K562 (cell line): ENCODE data around the gene BICC1. TPM values are rescaled to one million over a fixed set of nuclear protein-coding genes. Genes with fewer than 3 reads are reported as not detected.

ENCODE experiments used
- ATAC-seq: fragments of 200-7000 bp; cut with Tn5 transposase; 3 replicates; pipeline ENCODE4 v1.9.1; 2020; ENCODE audit warnings: moderate library complexity
- BruUV-seq: library from RNA; stranded (reverse); fragments of 400-500 nt; replicated peaks from 2 replicates; lab custom pipeline; 2021; lab: Mats Ljungman, UMichigan
- CTCF ChIA-PET: fragments of 300-600 bp; formaldehyde crosslinking; extraction: SDS; loops from one replicate; lab custom pipeline; 2021; ENCODE audit warnings: low intra/inter-chr PET ratio; lab: Yijun Ruan, JAX
- POLR2A ChIA-PET: fragments of 300-600, 350-650 bp; sonication (Branson Sonifier 250); formaldehyde crosslinking; extraction: SDS; loops from one replicate; lab custom pipeline; 2021; ENCODE audit warnings: antibody characterized with exemption, inconsistent platforms; lab: Yijun Ruan, JAX
- DNase-seq, 4 experiments: peaks; one replicate each; pipeline versions ENCODE4 v3.0.0 to v3.0.0-alpha.2; 2011 to 2018; ENCODE audit warnings: low spot score in 3 of 4, mixed read lengths in 3 of 4; ENCODE audit errors: extremely low read depth in 1 of 4
- FAIRE-seq: peaks from 2 replicates; lab custom pipeline; 2011; peaks lifted over from hg19 to GRCh38; lab: Jason Lieb, UNC
- H2AFZ ChIP-seq: 2 replicates; pipeline ENCODE4 v1.6.0; 2011; ENCODE audit warnings: low read depth, low read length, control low read depth, inconsistent platforms
- H3K27ac ChIP-seq: fragments of 200-600 bp; 3 replicates; pipeline ENCODE4 v1.8.0; 2011; ENCODE audit warnings: low read depth, mild to moderate bottlenecking, control low read depth, inconsistent platforms, low read length, moderate library complexity, mixed read lengths; ENCODE audit errors: extremely low read depth
- H3K27me3 ChIP-seq, 2 experiments: fragments of 300-600 bp in 1 of 2; 2 replicates in 1 of 2; 3 replicates in 1 of 2; pipeline versions ENCODE4 v1.6.0 to v1.8.0; 2011; ENCODE audit warnings: inconsistent platforms in 2 of 2, low read length in 2 of 2, mild to moderate bottlenecking in 1 of 2, mixed read lengths in 1 of 2, moderate library complexity in 1 of 2; ENCODE audit not compliant: control insufficient read depth in 2 of 2, insufficient read depth in 2 of 2
- H3K36me3 ChIP-seq: fragments of 300-600 bp; 3 replicates; pipeline ENCODE4 v1.8.0; 2011; ENCODE audit warnings: mild to moderate bottlenecking, low read length, inconsistent platforms; ENCODE audit not compliant: control insufficient read depth, insufficient read depth
- H3K4me1 ChIP-seq, 2 experiments: fragments of 200-600 bp in 1 of 2; replicated peaks in 1 of 2; 2 replicates in 1 of 2; 3 replicates in 1 of 2; pipeline versions ENCODE4 v1.5.1 to v1.8.0; 2011; ENCODE audit warnings: inconsistent platforms in 2 of 2, low read length in 2 of 2, mild to moderate bottlenecking in 1 of 2, mixed read lengths in 1 of 2, moderate library complexity in 1 of 2; ENCODE audit not compliant: control insufficient read depth in 2 of 2, insufficient read depth in 2 of 2
- H3K4me2 ChIP-seq: 2 replicates; pipeline ENCODE4 v1.6.1; 2011; ENCODE audit warnings: low read length, control low read depth, inconsistent platforms, mixed read lengths; ENCODE audit not compliant: insufficient read depth
- H3K4me3 ChIP-seq: fragments of 200-600 bp; sonication (generic), shearing (Covaris generic); 2 replicates; pipeline ENCODE4 v1.5.1; 2016; ENCODE audit warnings: control low read depth, inconsistent platforms
- H3K79me2 ChIP-seq: fragments of 200-600 bp; 3 replicates; pipeline ENCODE4 v1.8.0; 2011; ENCODE audit warnings: low read length, inconsistent platforms; ENCODE audit not compliant: control insufficient read depth, insufficient read depth
- H3K9ac ChIP-seq, 2 experiments: 2 replicates each; pipeline versions ENCODE4 v1.6.0 to v1.6.1; 2011; ENCODE audit warnings: low read depth in 2 of 2, low read length in 2 of 2, control low read depth in 1 of 2, inconsistent platforms in 1 of 2, mild to moderate bottlenecking in 1 of 2, mixed read lengths in 1 of 2; ENCODE audit not compliant: insufficient read depth in 1 of 2
- H3K9me1 ChIP-seq: one replicate; pipeline ENCODE4 v1.6.0; 2011; ENCODE audit warnings: inconsistent platforms, mild to moderate bottlenecking, low read length, moderate library complexity; ENCODE audit not compliant: control insufficient read depth, insufficient read depth
- H3K9me3 ChIP-seq: replicated peaks from 2 replicates; pipeline ENCODE4 v1.5.1; 2011; ENCODE audit warnings: low read depth, low read length, inconsistent platforms; ENCODE audit not compliant: control insufficient read depth, insufficient read depth
- H4K20me1 ChIP-seq: replicated peaks from 2 replicates; pipeline ENCODE4 v1.6.1; 2011; ENCODE audit warnings: low read length, inconsistent platforms, mixed read lengths; ENCODE audit not compliant: control insufficient read depth, insufficient read depth
- AFF4 ChIP-seq: sonication (generic); formaldehyde crosslinking; IDR thresholded peaks from 2 replicates; pipeline ENCODE4 v1.8.0; 2023; ENCODE audit warnings: mild to moderate bottlenecking, missing genetic modification reagents
- BRF2 ChIP-seq: IDR thresholded peaks from 3 replicates; pipeline ENCODE4 v1.6.1; 2011; ENCODE audit warnings: borderline replicate concordance, mild to moderate bottlenecking; ENCODE audit not compliant: insufficient read length, insufficient read depth
- CHD4 ChIP-seq: fragments of 200-600 bp; sonication (generic); IDR thresholded peaks from 3 replicates; pipeline ENCODE4 v1.6.1; 2012; ENCODE audit warnings: low read depth, mild to moderate bottlenecking, mixed read lengths, low read length, inconsistent platforms; ENCODE audit not compliant: insufficient read depth, insufficient replicate concordance, poor library complexity, severe bottlenecking
- HSF4 ChIP-seq: fragments of 250-450 bp; sonication (Bioruptor Pico); IDR thresholded peaks from 2 replicates; pipeline ENCODE4 v2.1.2; 2022; ENCODE audit warnings: mild to moderate bottlenecking, moderate library complexity, borderline replicate concordance
- MAX ChIP-seq: sonication (generic); formaldehyde crosslinking; IDR thresholded peaks from 2 replicates; pipeline ENCODE4 v1.9.0; 2022; ENCODE audit warnings: mild to moderate bottlenecking, missing genetic modification reagents
- NCOA1 ChIP-seq: fragments of 450-650 bp; IDR thresholded peaks from 2 replicates; pipeline ENCODE4 v1.6.1; 2016; ENCODE audit warnings: low read depth
- POLR2AphosphoS5 ChIP-seq: IDR thresholded peaks from 2 replicates; pipeline ENCODE4 v1.6.1; 2011; ENCODE audit warnings: mild to moderate bottlenecking, low read depth, low read length, moderate library complexity; ENCODE audit not compliant: control insufficient read depth, insufficient read depth
- RBBP5 ChIP-seq: fragments of 200-600 bp; sonication (generic); IDR thresholded peaks from 2 replicates; pipeline ENCODE4 v1.6.1; 2012; ENCODE audit warnings: borderline replicate concordance, mild to moderate bottlenecking, low read length, control low read depth, inconsistent platforms; ENCODE audit not compliant: insufficient read depth, poor library complexity, severe bottlenecking
- RFX5 ChIP-seq: IDR thresholded peaks from 2 replicates; pipeline ENCODE4 v1.6.1; 2011; ENCODE audit warnings: low read depth, mild to moderate bottlenecking, improper control_type of control experiment, low read length
- TEAD1 ChIP-seq, 2 experiments: fragments of 450-650 bp in 1 of 2; sonication (generic) in 1 of 2; formaldehyde crosslinking; IDR thresholded peaks; 2 replicates each; pipeline versions ENCODE4 v1.4.0 to v1.8.0; 2020 to 2022; ENCODE audit warnings: mild to moderate bottlenecking in 2 of 2, missing genetic modification reagents in 1 of 2
- ZNF780A ChIP-seq: fragments of 250-450 bp; sonication (Bioruptor Pico); IDR thresholded peaks from 2 replicates; pipeline ENCODE4 v1.5.0; 2021; ENCODE audit warnings: mild to moderate bottlenecking
- WGBS: fragments of 100-300 bp; shearing (Covaris generic); methylation state at CpG from one replicate; pipeline ENCODE4 v1.1.6; 2016; ENCODE audit warnings: low coverage, mixed read lengths; ENCODE audit not compliant: insufficient coverage; ENCODE audit errors: missing lambda C conversion rate; 5-methylcytosine and 5-hydroxymethylcytosine counted together
- in situ Hi-C: fragments of 300-500 bp; cut with MboI; formaldehyde crosslinking; loops from 4 replicates; pipeline ENCODE4 v1.15.0; 2018; ENCODE audit warnings: inconsistent platforms, mixed read lengths
- intact Hi-C: fragments of 100-400 bp; cut with micrococcal nuclease; formaldehyde crosslinking; loops from 2 replicates; pipeline ENCODE4 v1.14.2; 2022
- polyA plus RNA-seq, 8 experiments: library from polyadenylated mRNA; depleted of rRNA in 4 of 8; stranded (reverse) in 5 of 8; unstranded in 3 of 8; fragments of >200 nt; fragmentation: Nextera tagmentation in 2 of 8; fragmentation: Illumina TruSeq in 1 of 8; extraction: Ambion mirVana in 2 of 8; extraction: Trizol in 1 of 8; gene quantifications; 2 replicates each; pipeline versions ENCODE4 v1.2.1 to v1.2.3, GENCODE V29; 2011 to 2014; ENCODE audit warnings: inconsistent platforms in 1 of 8, missing spikeins in 1 of 8
- total RNA-seq, 7 experiments: library from RNA; depleted of rRNA in 6 of 7; stranded (reverse); fragments of >200 nt in 6 of 7; fragmentation: Illumina TruSeq in 2 of 7; extraction: Trizol in 2 of 7; gene quantifications; 2 replicates each; pipeline versions ENCODE4 v1.2.1 to v1.2.3, GENCODE V29; 2011 to 2021; ENCODE audit warnings: low replicate concordance in 1 of 7

BICC1 gene
- total and polyA plus RNA-seq, 9 of the 15 experiments (the other 6 are each of a cell fraction or from before 2014, with no cell fraction given) = not detected

GRCh38 chr10:58721601-58722281 lies 209.1 kb downstream of the BICC1 start:
- no peak for ATAC-seq
- in situ Hi-C loops (no loop called here), intact Hi-C loops (no loop called here)
- no peak for FAIRE-seq
- no peaks in the 10 kb centered on the region for H3K9me3 ChIP-seq
- ChIA-PET POLR2A (no interaction called here), CTCF (no interaction called here)
- BruUV-seq = no TSS peak
- DNase-seq = no peak
- H2AFZ ChIP-seq = no peak overlapping the region
- 0% methylated on average over 4 of the region's 4 CpGs for WGBS
- H3K27me3 ChIP-seq = no peaks in the 10 kb centered on the region
- no peaks in the 10 kb centered on the region for H3K79me2 ChIP-seq
- H3K9me1 ChIP-seq = no peaks in the 10 kb centered on the region
- no peak overlapping the region for H3K4me2 ChIP-seq
- no peaks in the 10 kb centered on the region for H4K20me1 ChIP-seq
- H3K36me3 ChIP-seq = no peaks in the 10 kb centered on the region
- no peak overlapping the region for H3K4me3 ChIP-seq
- no peak overlapping the region for H3K27ac ChIP-seq
- H3K4me1 ChIP-seq = no peaks in the 10 kb centered on the region
- H3K9ac ChIP-seq = no peak overlapping the region
- TF ChIP-seq POLR2AphosphoS5 = no peak
- TF ChIP-seq ZNF780A (CRISPR knock-in tag) = no peak
- no peak for TF ChIP-seq CHD4
- no peak for TF ChIP-seq NCOA1
- no peak for TF ChIP-seq BRF2
- no peak for TF ChIP-seq TEAD1 (CRISPR knock-in tag; IDR thresholded peaks at IDR 0.05)
- no peak for TF ChIP-seq RFX5
- no peak for TF ChIP-seq MAX (CRISPR knock-in tag)
- no peak for TF ChIP-seq HSF4 (CRISPR knock-in tag)
- no peak for TF ChIP-seq AFF4 (CRISPR knock-in tag)
- no peak for TF ChIP-seq RBBP5
